Urinary bladder (tissue), 4 donors: ENCODE measurements around the gene EMX1. TPM values are rescaled to one million over a fixed set of nuclear protein-coding genes. Genes with fewer than 3 reads are reported as not detected.

Experiments
- DNase-seq: peaks from one replicate; pipeline ENCODE4 v3.0.0-alpha.2; 2015; ENCODE audit errors: extremely low spot score
- H3K27ac ChIP-seq: one replicate; pipeline ENCODE4 v1.5.1; 2013; ENCODE audit warnings: low read depth, mild to moderate bottlenecking, moderate library complexity
- H3K36me3 ChIP-seq: one replicate; pipeline ENCODE4 v1.6.1; 2013; ENCODE audit warnings: mild to moderate bottlenecking, moderate library complexity; ENCODE audit not compliant: insufficient read depth
- H3K4me1 ChIP-seq: one replicate; pipeline ENCODE4 v1.6.1; 2013; ENCODE audit warnings: mild to moderate bottlenecking, moderate library complexity; ENCODE audit not compliant: insufficient read depth
- H3K4me3 ChIP-seq: one replicate; pipeline ENCODE4 v1.5.1; 2013; ENCODE audit warnings: low read depth, low read length
- WGBS: extraction: QIAGEN DNeasy Blood & Tissue Kit; methylation state at CpG from one replicate; pipeline ENCODE4 v1.1.7; 2013; 5-methylcytosine and 5-hydroxymethylcytosine counted together
- polyA plus RNA-seq: library from polyadenylated mRNA; stranded (reverse); fragments of 200-250 nt; gene quantifications from one replicate; pipeline ENCODE4 v1.2.3, GENCODE V29; 2013
- total RNA-seq: library from RNA; depleted of rRNA; stranded (reverse); fragments of >200 nt; gene quantifications from one replicate; pipeline ENCODE4 v1.2.3, GENCODE V29; 2014
- donor health status: healthy with polysubstance abuse.
- donor health status: healthy.

Gene EMX1
- total and polyA plus RNA-seq, 2 donors = not detected

DNA sequence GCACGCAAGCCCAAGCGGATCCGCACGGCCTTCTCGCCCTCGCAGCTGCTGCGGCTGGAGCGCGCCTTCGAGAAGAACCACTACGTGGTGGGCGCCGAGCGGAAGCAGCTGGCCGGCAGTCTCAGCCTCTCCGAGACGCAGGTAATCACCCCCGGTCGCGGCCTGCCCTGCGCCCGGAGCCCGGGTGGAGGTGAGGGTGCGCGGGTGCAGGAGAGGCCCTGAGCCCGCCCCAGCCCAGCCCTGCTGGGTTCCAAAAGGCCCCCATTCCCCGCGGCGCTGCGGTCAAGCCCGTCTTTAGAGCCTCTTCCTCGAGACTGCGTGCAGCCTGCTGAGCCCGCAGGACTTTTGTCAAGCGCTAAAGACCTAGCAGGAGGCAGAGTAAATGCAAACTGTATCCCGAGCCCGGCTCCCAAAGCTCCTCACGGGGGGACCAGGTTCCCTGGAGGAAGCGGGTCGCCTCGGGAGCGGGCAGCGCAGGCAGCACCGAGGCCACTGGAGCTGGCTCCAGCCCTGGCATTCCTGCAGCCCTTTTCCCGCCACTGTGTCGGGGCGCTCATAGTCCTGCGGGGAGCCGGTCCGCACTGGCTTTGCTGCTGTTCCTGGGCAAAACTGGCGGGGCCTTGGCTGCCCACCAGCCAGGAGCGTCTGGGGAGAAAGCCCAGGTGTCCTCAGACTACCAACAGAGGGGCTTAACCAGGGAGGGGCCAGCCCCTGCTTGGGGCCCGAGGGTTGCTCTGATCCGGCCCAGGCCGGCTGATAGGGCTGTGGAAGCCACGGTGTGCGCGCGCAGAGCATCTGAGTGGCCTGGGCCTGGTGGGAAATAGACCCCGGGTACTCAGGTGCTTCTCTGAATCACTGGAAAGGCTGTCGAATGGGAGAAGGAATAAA lies 7.3 kb downstream of the EMX1 start:
- WGBS = 2% methylated on average over 61 of the region's 61 CpGs
- no peak overlapping the region for H3K4me3 ChIP-seq

DNA sequence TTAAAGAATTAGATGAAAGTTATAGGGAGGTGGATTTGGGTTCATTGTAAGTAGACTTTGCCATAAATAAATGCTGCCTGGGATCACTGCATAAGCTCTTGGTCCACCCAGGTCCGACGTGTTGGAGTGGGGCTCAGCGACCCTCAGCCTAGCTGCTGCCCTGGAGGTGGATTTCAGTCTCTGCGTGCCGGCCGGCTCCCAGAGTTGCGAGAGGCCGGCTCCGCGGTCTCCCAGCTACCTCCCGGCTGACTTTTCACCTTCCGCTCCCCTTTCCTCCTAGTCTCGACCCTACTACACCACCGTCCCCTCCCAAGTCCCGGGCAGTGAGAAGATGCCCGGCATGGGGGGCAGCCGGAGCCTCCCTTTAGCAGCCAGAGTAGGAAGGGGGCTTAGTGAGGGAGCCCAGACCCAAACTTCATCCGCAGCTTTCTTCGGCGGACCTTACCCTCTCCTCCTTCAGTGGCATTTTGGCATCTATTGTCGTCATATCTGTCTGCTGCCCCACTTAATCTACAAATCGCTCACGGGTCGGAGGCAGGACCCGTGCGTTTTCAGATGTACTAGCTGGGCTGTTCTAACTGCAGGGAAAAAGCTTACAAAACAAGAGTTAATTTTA lies 8.1 kb downstream of the EMX1 start:
- H3K4me3 ChIP-seq = no peak overlapping the region
- no peaks in the 10 kb centered on the region for H3K36me3 ChIP-seq
- WGBS = 6% methylated on average over 26 of the region's 26 CpGs
- no peak overlapping the region for H3K27ac ChIP-seq
- no peak for DNase-seq
- H3K4me1 ChIP-seq = no peaks in the 10 kb centered on the region

More for the DNA sequence above, 7.3 kb downstream of the EMX1 start:
- no peak overlapping the region for H3K27ac ChIP-seq
- DNase-seq = no peak
- H3K4me1 ChIP-seq = no peaks in the 10 kb centered on the region
- H3K36me3 ChIP-seq = no peaks in the 10 kb centered on the region

DNA sequence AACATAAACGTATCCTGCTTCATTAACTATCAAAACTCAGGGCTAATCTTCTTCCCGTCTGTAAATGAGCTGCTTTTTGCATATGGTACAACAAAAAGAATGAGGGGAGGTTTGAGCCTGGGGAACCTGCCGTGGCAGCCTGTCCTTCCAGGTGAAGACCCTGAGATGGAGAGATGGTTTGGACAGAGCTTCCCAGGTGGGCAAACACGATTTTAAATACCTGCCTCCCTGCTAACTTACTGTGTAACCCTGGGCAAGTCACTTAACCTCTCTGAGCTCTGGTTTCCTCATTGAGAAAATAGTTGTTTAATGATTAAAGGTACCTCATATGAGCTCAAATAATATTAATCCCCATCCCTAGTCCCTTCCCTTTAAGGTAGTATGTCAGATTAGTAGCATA lies 9.0 kb downstream of the EMX1 start:
- 11% methylated on average over 4 of the region's 4 CpGs for whole genome bisulfite sequencing

DNA sequence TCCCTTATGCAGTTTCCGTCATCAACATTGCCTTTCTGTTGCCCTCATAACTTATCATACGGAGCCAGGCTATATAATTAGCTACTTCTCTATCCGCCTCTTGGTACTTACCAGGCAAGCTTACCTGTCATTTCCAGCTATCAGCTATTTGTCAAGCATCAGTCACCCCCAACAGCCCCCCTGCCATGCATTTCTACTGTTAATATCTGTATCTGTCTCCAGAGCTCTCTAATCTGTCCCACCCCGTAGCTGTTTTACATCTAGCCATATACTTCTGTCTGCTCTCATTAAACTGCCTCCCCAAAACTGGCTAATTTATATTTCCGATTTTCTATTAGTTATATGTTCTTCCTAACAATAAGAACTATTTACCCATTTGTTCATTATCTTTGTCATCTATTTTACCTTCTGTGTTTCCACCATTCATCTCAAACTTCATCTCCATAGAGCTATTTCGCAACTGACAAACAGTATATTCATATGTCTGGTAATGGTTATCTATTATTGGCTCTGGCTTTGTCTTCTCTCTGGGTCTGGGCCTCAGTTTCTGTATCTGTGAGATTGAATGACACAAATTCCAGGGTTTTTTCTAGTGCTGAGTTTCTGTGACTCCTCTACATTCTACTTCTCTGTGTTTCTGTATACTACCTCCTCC lies 9.6 kb downstream of the EMX1 start:
- WGBS = 53% methylated on average over 6 of the region's 6 CpGs

More for the DNA sequence above, 9.0 kb downstream of the EMX1 start:
- H3K4me3 ChIP-seq = no peak overlapping the region
- no peak for DNase-seq
- H3K36me3 ChIP-seq = no peaks in the 10 kb centered on the region
- no peaks in the 10 kb centered on the region for H3K4me1 ChIP-seq
- H3K27ac ChIP-seq = no peak overlapping the region

DNA sequence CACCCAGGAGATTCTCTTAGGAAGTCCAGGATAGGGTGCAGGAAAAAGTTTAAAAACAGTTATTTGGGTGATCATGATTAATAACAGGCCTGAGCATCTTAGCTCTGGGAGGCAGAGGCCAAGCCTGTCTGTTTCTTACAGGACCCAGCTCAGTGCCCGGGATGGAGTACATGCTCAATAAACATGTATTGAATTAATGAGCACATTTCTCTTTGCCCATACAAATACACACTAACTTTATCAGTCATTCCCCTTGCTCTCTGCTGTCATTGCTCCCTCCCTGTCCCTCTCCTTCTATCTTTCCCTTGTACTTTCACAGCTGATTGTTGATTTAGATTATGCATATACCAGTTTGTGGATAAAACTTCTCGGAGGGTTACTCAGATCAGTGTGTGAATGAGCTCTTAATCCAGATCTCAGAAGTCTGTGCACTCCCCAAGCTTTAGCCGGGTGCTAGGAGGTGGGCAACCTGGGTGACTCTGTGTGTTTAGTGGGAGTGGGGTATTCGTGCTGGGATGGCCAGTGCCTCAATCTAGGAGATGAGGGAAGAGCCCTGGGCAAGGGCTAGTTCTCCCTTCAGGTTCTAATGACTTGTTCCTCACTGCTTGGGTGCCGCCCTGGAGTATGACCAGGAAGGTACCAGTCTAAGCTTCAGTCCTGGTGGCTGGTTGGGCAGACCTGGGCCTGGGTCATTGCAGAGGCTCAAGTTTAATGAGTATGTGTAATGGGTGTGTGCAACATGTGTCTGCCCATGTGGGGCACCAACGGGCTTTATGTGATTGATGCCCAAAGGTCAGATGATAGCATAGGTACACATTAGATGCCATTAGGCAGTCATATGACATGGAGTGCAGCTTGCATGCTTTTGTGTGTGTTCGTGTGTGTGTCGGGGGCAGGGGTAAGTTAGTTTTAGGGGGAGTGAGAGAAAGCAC lies 10.6 kb downstream of the EMX1 start:
- WGBS = 79% methylated on average over 8 of the region's 8 CpGs
- DNase-seq = no peak
- no peak overlapping the region for H3K4me3 ChIP-seq
- no peaks in the 10 kb centered on the region for H3K36me3 ChIP-seq
- H3K4me1 ChIP-seq = no peaks in the 10 kb centered on the region
- no peak overlapping the region for H3K27ac ChIP-seq

More for the DNA sequence above, 9.6 kb downstream of the EMX1 start:
- Histone ChIP-seq H3K27ac (no peak overlapping the region), H3K36me3 (no peaks in the 10 kb centered on the region), H3K4me1 (no peaks in the 10 kb centered on the region), H3K4me3 (no peak overlapping the region)
- DNase-seq = no peak

DNA sequence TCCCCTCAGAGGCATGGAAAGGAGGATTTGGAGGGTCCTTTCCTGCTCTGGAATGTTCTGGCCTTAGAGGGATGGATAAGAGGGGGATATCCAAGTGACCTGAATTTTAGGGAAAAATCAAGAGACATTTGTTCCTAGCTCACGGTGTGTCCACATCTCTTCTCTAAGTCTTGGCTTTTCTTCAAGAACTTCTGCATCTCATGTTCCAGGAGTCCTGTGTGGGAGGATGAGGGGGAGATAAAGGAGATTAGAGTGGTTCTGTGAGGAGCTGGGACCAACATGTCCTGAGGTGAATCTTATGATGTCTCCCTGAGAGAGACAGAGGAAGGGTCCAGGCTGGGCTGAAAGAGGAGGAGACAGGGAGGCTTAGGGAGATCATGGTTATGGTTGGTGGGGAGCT lies 11.7 kb downstream of the EMX1 start:
- Histone ChIP-seq H3K4me3 (no peak overlapping the region), H3K4me1 (no peaks in the 10 kb centered on the region), H3K27ac (no peak overlapping the region), H3K36me3 (no peaks in the 10 kb centered on the region)
- no peak for DNase-seq
- 82% methylated on average over 1 of the region's 1 CpG for WGBS

DNA sequence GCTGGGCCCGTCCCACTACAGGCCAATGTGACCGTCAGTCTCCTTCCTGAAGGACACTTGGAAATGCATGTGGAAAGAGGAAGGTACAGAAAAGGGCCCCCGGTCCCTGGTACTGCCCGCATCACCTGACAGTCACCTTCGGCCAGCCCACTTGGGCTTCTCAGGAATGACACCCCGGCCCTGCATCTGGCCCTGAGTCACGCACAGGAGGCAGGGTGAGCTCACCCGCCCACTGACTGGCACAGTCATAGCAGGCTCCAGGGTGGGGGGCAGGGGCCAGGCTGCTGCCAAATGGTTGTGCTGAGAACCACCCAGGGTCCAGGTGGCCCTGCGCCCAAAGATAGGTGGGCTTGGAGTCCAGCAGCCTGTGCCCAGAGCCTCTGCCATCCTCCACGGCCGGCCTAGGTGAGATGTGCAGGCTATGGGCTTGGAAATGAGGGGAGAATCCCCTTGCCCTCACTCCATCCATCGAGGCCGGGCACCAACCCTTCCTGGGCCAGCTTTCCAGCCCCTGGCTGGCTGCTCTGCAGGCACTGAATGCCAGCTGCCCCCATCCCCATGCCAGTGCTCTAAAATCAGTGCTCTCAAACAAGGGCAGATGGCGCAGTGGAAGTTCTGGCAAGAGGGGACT lies 14.1 kb downstream of the EMX1 start:
- Histone ChIP-seq H3K36me3 (no peaks in the 10 kb centered on the region), H3K27ac (no peak overlapping the region), H3K4me1 (no peaks in the 10 kb centered on the region), H3K4me3 (no peak overlapping the region)
- WGBS = 93% methylated on average over 14 of the region's 14 CpGs
- DNase-seq = no peak

DNA sequence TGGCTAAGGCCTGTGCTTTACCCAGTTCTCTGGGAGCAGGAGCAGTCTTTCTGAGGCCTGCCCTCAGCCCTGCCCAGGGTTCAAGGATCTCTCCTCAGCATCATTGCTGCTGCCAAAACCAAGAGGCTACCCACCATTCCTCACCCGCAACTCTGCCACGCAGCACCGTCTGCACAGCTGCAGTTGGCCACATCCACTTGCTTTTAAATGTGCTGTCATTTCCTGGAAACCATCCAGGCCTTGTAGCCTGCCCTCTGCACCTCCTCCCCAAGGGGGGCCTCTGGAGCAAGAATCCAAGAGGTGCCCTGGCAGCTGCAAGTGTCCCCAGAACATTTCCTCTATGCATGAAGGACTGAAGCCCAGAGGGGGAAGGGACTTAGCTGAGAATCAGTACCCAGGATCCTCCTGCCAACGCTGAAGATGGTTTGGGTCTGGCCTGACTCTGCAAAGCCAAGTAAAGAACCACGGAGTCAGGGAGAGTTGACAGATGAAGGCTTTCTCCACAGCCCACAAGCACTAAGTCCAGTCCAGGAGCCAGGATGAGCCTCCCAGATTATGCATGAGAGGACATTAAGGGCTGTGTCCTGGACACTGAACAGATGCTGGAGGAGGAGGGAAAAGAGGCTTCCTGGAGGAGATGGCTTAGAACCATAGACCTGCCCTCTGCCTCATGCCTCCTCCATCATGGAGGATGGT lies 14.9 kb downstream of the EMX1 start:
- WGBS = 37% methylated on average over 5 of the region's 5 CpGs
- Histone ChIP-seq H3K36me3 (no peaks in the 10 kb centered on the region), H3K4me1 (no peaks in the 10 kb centered on the region), H3K27ac (no peak overlapping the region), H3K4me3 (no peak overlapping the region)
- DNase-seq = no peak

DNA sequence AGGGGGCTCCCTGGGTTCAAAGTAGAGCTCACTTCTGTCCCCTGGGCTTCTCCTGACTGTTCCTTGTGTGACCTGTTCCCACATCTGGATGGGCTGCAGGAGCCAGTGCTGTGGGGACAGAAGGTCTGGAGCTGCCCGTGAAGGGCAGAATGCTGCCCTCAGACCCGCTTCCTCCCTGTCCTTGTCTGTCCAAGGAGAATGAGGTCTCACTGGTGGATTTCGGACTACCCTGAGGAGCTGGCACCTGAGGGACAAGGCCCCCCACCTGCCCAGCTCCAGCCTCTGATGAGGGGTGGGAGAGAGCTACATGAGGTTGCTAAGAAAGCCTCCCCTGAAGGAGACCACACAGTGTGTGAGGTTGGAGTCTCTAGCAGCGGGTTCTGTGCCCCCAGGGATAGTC lies 15.5 kb downstream of the EMX1 start:
- no peak overlapping the region for H3K4me3 ChIP-seq
- H3K27ac ChIP-seq = no peak overlapping the region
- DNase-seq = no peak
- 94% methylated on average over 4 of the region's 4 CpGs for WGBS
- H3K36me3 ChIP-seq = no peaks in the 10 kb centered on the region
- no peaks in the 10 kb centered on the region for H3K4me1 ChIP-seq

DNA sequence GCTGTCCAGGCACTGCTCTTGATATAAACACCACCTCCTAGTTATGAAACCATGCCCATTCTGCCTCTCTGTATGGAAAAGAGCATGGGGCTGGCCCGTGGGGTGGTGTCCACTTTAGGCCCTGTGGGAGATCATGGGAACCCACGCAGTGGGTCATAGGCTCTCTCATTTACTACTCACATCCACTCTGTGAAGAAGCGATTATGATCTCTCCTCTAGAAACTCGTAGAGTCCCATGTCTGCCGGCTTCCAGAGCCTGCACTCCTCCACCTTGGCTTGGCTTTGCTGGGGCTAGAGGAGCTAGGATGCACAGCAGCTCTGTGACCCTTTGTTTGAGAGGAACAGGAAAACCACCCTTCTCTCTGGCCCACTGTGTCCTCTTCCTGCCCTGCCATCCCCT lies 15.9 kb downstream of the EMX1 start:
- DNase-seq = no peak
- Histone ChIP-seq H3K4me1 (no peaks in the 10 kb centered on the region), H3K36me3 (no peaks in the 10 kb centered on the region), H3K27ac (no peak overlapping the region), H3K4me3 (no peak overlapping the region)
- WGBS = 87% methylated on average over 5 of the region's 5 CpGs

DNA sequence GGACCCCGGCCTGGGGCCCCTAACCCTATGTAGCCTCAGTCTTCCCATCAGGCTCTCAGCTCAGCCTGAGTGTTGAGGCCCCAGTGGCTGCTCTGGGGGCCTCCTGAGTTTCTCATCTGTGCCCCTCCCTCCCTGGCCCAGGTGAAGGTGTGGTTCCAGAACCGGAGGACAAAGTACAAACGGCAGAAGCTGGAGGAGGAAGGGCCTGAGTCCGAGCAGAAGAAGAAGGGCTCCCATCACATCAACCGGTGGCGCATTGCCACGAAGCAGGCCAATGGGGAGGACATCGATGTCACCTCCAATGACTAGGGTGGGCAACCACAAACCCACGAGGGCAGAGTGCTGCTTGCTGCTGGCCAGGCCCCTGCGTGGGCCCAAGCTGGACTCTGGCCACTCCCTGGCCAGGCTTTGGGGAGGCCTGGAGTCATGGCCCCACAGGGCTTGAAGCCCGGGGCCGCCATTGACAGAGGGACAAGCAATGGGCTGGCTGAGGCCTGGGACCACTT lies 16.4 kb downstream of the EMX1 start:
- Histone ChIP-seq H3K4me3 (no peak overlapping the region), H3K4me1 (no peaks in the 10 kb centered on the region), H3K27ac (no peak overlapping the region), H3K36me3 (no peaks in the 10 kb centered on the region)
- no peak for DNase-seq
- WGBS = 92% methylated on average over 12 of the region's 12 CpGs
